Kidney (tissue), 14 donors: ENCODE results near the gene ABHD18. TPM values are rescaled to one million over a fixed set of nuclear protein-coding genes. Genes with fewer than 3 reads are reported as not detected.
"Not testable (repeated sequence)": the region's sequence is repeated elsewhere in the genome, so short reads cannot be mapped to it uniquely, and the experiment has no call there.

Experiments
- DNase-seq, 5 donors: peaks; one replicate each; pipeline ENCODE4 v3.0.0-alpha.2; 2013 to 2020
- FAIRE-seq: peaks from 2 replicates; lab custom pipeline; 2012; peaks lifted over from hg19 to GRCh38; lab: Jason Lieb, UNC
- H3K27ac ChIP-seq, 2 donors: one replicate each; pipeline ENCODE4 v1.7.0; 2013; ENCODE audit warnings: low read depth in 2 of 2, low read length in 2 of 2, inconsistent platforms in 1 of 2
- H3K27me3 ChIP-seq: one replicate; pipeline ENCODE4 v1.7.1; 2013; ENCODE audit warnings: low read length, inconsistent platforms; ENCODE audit not compliant: control insufficient read depth, insufficient read depth
- H3K36me3 ChIP-seq, 3 donors: one replicate each; pipeline versions ENCODE4 v1.7.0 to v1.7.1; 2013; ENCODE audit warnings: low read length in 3 of 3, control low read depth in 1 of 3, inconsistent platforms in 1 of 3; ENCODE audit not compliant: insufficient read depth in 3 of 3, control insufficient read depth in 2 of 3
- H3K4me1 ChIP-seq, 3 donors: one replicate each; pipeline versions ENCODE4 v1.7.0 to v1.7.1; 2013; ENCODE audit warnings: low read length in 3 of 3, inconsistent platforms in 1 of 3, low read depth in 1 of 3; ENCODE audit not compliant: control insufficient read depth in 2 of 3, insufficient read depth in 2 of 3
- H3K4me3 ChIP-seq, 3 donors: one replicate each; pipeline versions ENCODE4 v1.7.0 to v1.8.1; 2013; ENCODE audit warnings: low read length in 3 of 3, control low read depth in 1 of 3, inconsistent platforms in 1 of 3
- H3K9ac ChIP-seq, 3 donors: one replicate each; pipeline versions ENCODE4 v1.7.0 to v1.7.1; 2013; ENCODE audit warnings: low read length in 3 of 3, control low read depth in 1 of 3, inconsistent platforms in 1 of 3
- H3K9me3 ChIP-seq, 3 donors: one replicate each; pipeline versions ENCODE4 v1.7.0 to v1.7.1; 2013; ENCODE audit warnings: low read length in 3 of 3, control low read depth in 1 of 3, inconsistent platforms in 1 of 3; ENCODE audit not compliant: control insufficient read depth in 2 of 3, insufficient read depth in 1 of 3
- intact Hi-C: fragments of 100-400 bp; cut with DNase I; formaldehyde crosslinking; loops from one replicate; pipeline ENCODE4 v1.11.1; 2022
- polyA plus RNA-seq: library from polyadenylated mRNA; stranded (reverse); fragments of 350-450 nt; fragmentation: Illumina TruSeq; extraction: RNeasy Lipid Tissue Mini Kit (QIAGEN cat#74804); gene quantifications from one replicate; pipeline ENCODE4 v1.2.3, GENCODE V29; 2014; ENCODE audit warnings: low read depth, low replicate concordance; ENCODE audit not compliant: insufficient read depth
- total RNA-seq: library from RNA; stranded (reverse); fragmentation: NEBNext Ultra II Directional; extraction: Animal tissue kit (Norgen Biotek cat#: 25700); gene quantifications from one replicate; pipeline ENCODE4 v1.2.1, GENCODE V29; 2021
- TF ChIP-seq, protein P1 (sequence below): IDR thresholded peaks from 3 replicates; pipeline ENCODE4 v1.5.1; 2012; ENCODE audit warnings: mild to moderate bottlenecking, moderate library complexity, borderline replicate concordance; ENCODE audit not compliant: insufficient read depth; ENCODE audit errors: extremely low read depth
- donor health status: control.
- donor health status: control.
- donor health status: control.
- donor health status: control.
- donor health status: control.
- donor health status: DM: yes; HTN: yes; CAD: no.
- donor health status: Normal renal cell carcinoma (clear cell type).

ABHD18 gene
- total and polyA plus RNA-seq, 2 donors from 2014 or later, result 5.6 to 12.3 TPM

DNA sequence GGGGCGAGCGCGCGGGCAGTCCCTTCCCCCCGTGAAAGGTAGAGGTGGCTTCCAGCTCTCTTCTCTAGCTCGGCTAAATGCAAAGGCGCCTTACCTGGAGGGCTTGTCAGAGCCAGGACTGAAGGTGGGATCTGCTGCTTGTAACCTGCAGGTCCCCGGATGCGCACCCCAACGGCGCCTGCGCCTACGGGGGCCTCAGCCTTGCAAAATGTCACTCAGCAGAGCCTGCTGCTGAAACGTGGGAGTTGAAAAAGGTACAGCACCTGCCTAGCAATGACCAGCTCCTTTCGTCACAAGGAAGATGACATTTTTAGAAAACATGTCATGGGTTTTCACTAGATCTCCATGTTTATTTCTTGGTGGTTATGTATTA, 583 bp downstream of the ABHD18 start:
- Histone ChIP-seq H3K27me3 (no peaks in the 10 kb centered on the region), H3K4me3 (peak overlapping the region; percentile 66 to 99 (median 87)), H3K27ac (peak overlapping the region; percentile 97 to 99), H3K9ac (peak overlapping the region; percentile 48 to 97 (median 91)), H3K4me1 (peaks cover 2 to 4% (median 3%) of the 10 kb centered on the region in 3 donors), H3K9me3 (no peaks in the 10 kb centered on the region), H3K36me3 (no peaks in the 10 kb centered on the region)
- intact Hi-C loops, result no loop called here
- peak; percentile 70 to 84 (median 78) for DNase-seq
- no peak for FAIRE-seq
- TF ChIP-seq, protein P1, sequence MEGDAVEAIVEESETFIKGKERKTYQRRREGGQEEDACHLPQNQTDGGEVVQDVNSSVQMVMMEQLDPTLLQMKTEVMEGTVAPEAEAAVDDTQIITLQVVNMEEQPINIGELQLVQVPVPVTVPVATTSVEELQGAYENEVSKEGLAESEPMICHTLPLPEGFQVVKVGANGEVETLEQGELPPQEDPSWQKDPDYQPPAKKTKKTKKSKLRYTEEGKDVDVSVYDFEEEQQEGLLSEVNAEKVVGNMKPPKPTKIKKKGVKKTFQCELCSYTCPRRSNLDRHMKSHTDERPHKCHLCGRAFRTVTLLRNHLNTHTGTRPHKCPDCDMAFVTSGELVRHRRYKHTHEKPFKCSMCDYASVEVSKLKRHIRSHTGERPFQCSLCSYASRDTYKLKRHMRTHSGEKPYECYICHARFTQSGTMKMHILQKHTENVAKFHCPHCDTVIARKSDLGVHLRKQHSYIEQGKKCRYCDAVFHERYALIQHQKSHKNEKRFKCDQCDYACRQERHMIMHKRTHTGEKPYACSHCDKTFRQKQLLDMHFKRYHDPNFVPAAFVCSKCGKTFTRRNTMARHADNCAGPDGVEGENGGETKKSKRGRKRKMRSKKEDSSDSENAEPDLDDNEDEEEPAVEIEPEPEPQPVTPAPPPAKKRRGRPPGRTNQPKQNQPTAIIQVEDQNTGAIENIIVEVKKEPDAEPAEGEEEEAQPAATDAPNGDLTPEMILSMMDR, result no peak

DNA sequence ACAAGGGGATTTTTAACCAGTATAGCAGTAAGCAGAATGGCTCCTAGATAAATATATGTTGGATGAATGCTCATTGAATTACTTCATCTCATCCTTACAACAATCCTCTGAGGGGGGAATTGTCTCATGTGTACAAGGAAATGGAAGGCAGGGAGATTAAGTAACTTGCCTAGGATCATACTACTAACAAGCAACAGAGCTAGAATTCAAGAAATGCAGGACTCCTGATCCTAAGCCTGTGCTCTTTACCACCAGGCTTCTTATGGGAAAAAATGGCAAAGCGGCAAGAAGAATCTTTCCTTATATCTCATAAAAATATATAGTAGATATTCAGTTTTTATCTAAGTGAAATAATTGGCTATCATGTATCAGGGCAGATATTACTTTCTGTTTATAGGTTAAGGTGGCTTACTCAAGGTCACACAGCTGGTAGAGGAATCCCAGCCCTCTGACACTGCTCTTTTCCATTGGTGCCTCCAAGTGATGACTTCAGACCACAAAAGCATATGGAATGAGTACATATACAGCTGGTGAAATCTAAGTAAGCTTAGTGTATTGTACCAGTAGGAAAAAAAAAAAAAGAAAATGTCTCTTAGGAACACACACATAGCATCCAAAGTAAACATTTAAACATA, 2.1 kb downstream of the ABHD18 start:
- Histone ChIP-seq H3K9ac (peak overlapping the region in 1 of 3 donors; percentile 46), H3K4me3 (no peak overlapping the region), H3K36me3 (no peaks in the 10 kb centered on the region), H3K9me3 (no peaks in the 10 kb centered on the region), H3K27me3 (no peaks in the 10 kb centered on the region), H3K27ac (no peak overlapping the region), H3K4me1 (peaks cover 2 to 4% (median 3%) of the 10 kb centered on the region in 3 donors)
- FAIRE-seq (no peak), DNase-seq (no peak)
- intact Hi-C loops, result no loop called here
- TF ChIP-seq, protein P1, result no peak

DNA sequence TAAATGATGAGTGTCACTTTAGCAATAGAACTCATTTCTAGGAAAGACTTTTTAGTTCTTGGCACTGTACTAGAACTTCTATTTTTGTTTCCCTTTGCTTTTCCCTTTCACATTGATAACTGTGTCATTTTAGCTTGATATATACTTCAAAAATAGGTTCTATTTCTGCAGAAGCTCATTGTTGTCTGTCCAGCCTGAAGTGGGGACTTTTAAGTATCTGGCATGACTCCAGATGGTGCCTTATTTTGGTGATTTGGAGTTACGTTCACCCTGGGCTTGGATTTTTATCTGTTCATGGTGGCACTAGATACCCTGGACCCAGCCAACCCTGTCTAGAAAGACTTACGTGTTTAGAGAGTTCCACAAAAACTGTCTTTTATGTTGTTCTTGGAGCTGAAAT, 3.4 kb downstream of the ABHD18 start:
- Histone ChIP-seq H3K9me3 (no peaks in the 10 kb centered on the region), H3K4me1 (peaks cover 2 to 4% (median 3%) of the 10 kb centered on the region in 3 donors), H3K4me3 (no peak overlapping the region), H3K36me3 (no peaks in the 10 kb centered on the region), H3K27me3 (no peaks in the 10 kb centered on the region), H3K27ac (no peak overlapping the region), H3K9ac (no peak overlapping the region)
- FAIRE-seq (no peak), DNase-seq (no peak)
- TF ChIP-seq, protein P1, result no peak
- intact Hi-C loops, result no loop called here

DNA sequence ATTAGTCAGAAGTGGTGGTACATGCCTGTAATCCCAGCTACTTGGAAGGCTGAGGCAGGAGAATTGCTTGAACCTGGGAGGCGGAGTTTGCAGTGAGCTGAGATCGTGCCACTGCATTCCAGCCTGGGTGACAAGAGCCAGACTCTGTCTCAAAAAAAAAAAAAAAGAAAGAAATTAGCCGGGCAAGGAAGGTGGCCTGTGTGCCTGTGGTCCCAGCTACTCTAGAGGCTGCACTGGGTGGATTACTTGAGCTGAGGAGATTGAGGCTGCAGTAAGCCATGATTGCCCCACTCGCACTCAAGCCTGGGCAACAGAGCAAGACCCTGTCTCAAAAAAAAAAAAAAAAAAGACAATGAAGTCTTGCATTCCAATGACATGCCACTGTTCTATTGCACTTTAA, 5.7 kb downstream of the ABHD18 start:
- DNase-seq, H3K4me1 ChIP-seq, H3K27ac ChIP-seq, H3K36me3 ChIP-seq, H3K9ac ChIP-seq, H3K9me3 ChIP-seq, H3K4me3 ChIP-seq, FAIRE-seq, intact Hi-C loops, H3K27me3 ChIP-seq: not testable (repeated sequence)
